22Rv1 (cell line): ENCODE data around the gene PANX1.

ENCODE experiments used
- CTCF ChIP-seq: fragments of 450-650 bp; IDR thresholded peaks from 2 replicates; pipeline ENCODE4 v1.5.1; 2017; ENCODE audit warnings: mild to moderate bottlenecking
- ZFX ChIP-seq: fragments of 450-650 bp; IDR thresholded peaks from 2 replicates; pipeline ENCODE4 v1.6.1; 2017; ENCODE audit warnings: antibody characterized with exemption, borderline replicate concordance

DNA sequence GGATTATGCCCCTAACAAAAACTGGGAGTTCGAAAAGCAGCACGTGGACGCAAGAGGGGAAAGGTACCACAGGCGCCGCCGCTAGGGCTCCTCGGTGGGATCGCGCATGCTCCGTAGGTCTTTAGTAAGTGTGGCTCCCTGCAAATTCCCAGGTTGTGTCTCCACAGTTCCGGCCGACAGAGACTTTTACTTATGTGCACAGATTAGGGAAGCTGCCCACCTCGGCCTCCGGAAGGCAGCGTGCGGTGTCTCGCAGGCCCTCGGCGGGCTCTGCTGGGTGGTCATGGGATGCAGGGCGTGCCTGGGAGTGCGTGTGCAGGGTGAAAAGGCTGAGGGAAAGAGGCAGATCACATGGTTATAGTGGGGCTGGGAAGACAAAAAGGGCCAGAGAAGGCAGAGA, 39.7 kb upstream of the PANX1 start:
- no peak for TF ChIP-seq CTCF
- no peak for TF ChIP-seq ZFX
